ENCODE measurements around the gene ZBTB42.

DNA sequence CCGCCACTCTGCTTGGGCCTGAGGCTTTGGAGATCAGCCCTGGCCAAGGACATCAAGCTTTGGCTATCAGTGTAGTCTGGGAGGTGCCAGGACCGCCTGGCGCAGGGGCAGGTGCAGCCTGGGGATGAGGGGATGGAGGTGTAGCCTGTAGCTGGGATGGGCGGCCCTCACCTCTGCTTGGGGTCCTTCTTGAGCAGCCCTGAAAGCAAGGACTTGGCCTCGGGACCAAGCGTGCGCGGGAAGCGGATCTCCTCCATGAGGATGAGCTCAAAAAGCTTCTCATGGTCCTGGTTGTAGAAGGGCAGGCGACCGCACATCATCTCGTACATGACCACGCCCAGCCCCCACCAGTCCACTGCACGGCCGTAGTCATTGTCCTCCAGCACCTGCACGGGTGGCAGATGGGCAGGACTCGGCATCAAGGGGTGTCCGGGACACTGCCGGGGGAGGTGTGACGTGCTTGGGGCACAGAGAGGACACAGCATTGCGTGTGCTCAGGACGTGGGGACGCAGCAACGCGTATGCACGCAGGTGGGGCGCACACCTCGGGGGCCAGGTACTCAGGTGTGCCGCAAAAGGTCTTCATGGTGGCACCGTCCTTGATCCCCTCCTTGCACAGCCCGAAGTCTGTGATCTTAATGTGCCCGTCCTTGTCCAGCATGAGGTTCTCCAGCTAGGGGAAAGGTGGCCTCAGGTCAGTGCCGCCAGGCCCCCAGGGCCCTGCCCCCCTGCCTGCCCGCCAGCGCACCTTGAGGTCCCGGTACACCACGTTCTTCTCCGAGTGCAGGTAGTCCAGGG, 28.0 kb upstream of the ZBTB42 start:
- TF ChIP-seq CTCF (IDR thresholded peaks at IDR 0.05) = no peak
- no peak for TF ChIP-seq POLR2A (IDR thresholded peaks at IDR 0.05)

Measured in prostate gland (tissue), 2 donors.